Astrocyte of the cerebellum (primary cell): ENCODE data around the gene GIT2.
A peak's percentile ranks its signal among the peaks of the same experiment; 100 is the strongest.

Source experiments
- DNase-seq: peaks from one replicate; pipeline ENCODE4 v3.0.0-alpha.2; 2011; ENCODE audit warnings: low read depth
- H3K4me3 ChIP-seq: 2 replicates; pipeline ENCODE4 v1.5.1; 2011; ENCODE audit warnings: mild to moderate bottlenecking, low read depth, low read length, moderate library complexity
- CTCF ChIP-seq: IDR thresholded peaks from 2 replicates; pipeline ENCODE4 v1.5.1; 2012; ENCODE audit warnings: low read length, low read depth, moderate library complexity, mild to moderate bottlenecking; ENCODE audit errors: missing control alignments
- in situ Hi-C: cut with HindIII; loops from 2 replicates; pipeline ENCODE4 v1.10.0; 2017; ENCODE audit warnings: low sequenced_read_pairs

GIT2 gene

GRCh38 chr12:109998904-109999648, 2.9 kb upstream of the GIT2 start, which contains the start of gene ANKRD13A:
TSS of gene ANKRD13A (plus strand) at chr12:109999430. CDS start at chr12:109999689, 259 bp downstream.
- DNase-seq, result peak; percentile 89
- H3K4me3 ChIP-seq, result peak within 1 kb of the TSS; percentile 79
- in situ Hi-C loops, result loop anchor here (5.0 kb wide), 1 partner anchor 37 kb away; no protein-coding TSS in a partner anchor
- no peak for TF ChIP-seq CTCF

GRCh38 chr12:109998241-109998903, 2.2 kb upstream of the GIT2 start:
- no peak for DNase-seq
- in situ Hi-C loops, result loop anchor here (5.0 kb wide), 1 partner anchor 36 kb away; no protein-coding TSS in a partner anchor
- TF ChIP-seq CTCF, result no peak
- peak overlapping the region; percentile 79 for H3K4me3 ChIP-seq

- TF ChIP-seq CTCF, result no peak
- in situ Hi-C loops, result loop anchor here (5.0 kb wide), 1 partner anchor 35 kb away; no protein-coding TSS in a partner anchor
- no peak for DNase-seq
- no peak overlapping the region for H3K4me3 ChIP-seq
Observed at GRCh38 chr12:109997393-109997792, 1.2 kb upstream of the GIT2 start.

DNA sequence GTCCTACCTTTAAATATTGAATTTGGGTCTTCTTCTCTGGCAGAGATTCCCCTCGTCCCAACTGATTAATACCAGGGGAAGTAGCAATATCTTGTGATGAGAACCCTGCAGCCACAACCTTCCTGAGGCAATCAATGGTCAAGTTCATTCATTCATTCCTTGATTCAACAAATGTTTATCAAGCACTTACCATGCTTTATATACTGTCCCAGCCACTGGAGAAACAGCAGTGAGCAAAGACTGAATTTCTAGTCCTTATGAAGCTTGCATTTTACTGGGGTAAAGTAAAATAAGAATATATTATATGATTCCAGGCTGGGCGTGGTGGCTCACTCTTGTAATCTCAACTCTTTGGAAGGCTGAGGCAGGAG, 300 bp upstream of the GIT2 start:
- in situ Hi-C loops, result loop anchor here (5.0 kb wide), 1 partner anchor 34 kb away; no protein-coding TSS in a partner anchor
- peak overlapping the region; percentile 87 for H3K4me3 ChIP-seq

DNA sequence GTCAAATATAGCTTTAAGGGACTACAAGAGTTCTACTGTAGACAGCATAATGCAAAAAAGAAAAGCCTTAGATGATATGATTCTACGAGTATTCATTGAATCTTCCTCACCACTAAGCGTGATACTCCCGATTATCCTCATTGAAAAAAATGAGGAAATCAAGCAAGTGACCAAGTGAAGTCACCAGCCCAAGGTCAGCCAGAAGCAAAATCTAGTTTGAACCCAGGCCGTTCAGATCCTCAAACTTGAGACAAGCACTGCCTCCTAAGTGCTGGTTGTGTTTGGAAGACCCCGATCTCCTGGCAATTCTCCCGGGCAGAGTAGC, 845 bp downstream of the GIT2 start:
- no peak for TF ChIP-seq CTCF
- in situ Hi-C loops, result loop anchor here (5.0 kb wide), 1 partner anchor 33 kb away; no protein-coding TSS in a partner anchor
- H3K4me3 ChIP-seq, result peak overlapping the region; percentile 87
- no peak for DNase-seq

More for the DNA sequence above, 300 bp upstream of the GIT2 start:
- no peak for TF ChIP-seq CTCF
- DNase-seq, result no peak

DNA sequence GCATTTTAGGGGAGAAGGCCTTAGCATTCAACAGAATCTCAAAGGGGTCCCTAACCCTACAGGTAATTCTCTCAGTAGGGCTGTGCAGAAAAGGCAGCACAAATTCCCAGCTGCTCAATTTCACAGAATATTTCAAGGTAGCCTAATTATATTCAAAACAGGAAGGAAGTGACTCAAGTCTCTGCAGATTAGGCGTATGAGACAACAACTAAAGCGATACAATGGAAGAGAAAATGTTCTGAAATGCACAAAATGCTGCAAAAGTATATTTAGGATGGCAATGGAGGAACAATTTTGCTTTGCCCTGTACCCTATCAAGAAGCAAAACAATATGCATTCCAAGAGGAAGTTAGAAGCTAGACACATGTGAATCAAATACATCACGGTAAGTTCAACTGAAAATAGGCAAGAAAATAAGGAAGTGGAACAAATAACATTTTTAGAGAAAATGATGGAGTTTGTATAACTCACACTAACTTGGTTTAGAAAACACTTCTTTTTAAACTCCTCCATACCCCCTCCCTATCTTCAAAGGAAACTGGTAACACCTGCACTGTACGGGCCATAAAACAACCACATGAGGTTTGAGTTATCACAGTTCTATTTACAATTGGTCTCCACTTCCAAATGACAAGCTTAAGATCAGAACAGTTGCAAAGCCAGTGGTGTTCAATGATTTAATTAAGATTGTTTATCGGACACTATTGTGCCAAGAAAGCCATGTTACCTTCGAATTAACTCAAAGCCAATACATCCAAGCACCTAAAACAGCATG, 1.6 kb downstream of the GIT2 start:
- no peak for TF ChIP-seq CTCF
- H3K4me3 ChIP-seq, result peak overlapping the region; percentile 87
- no peak for DNase-seq
- in situ Hi-C loops, result loop anchor here (5.0 kb wide), 1 partner anchor 32 kb away; no protein-coding TSS in a partner anchor
